CD8-positive, alpha-beta memory T cell (primary cell): ENCODE measurements around the gene PRAME. TPM values are rescaled to one million over a fixed set of nuclear protein-coding genes. Genes with fewer than 3 reads are reported as not detected.
"Not testable (repeated sequence)": the region's sequence is repeated elsewhere in the genome, so short reads cannot be mapped to it uniquely, and the experiment has no call there.

ENCODE experiments used
- CTCF ChIA-PET: fragments of 350-600 bp; sonication (Branson Sonifier 250); formaldehyde crosslinking; loops from one replicate; lab custom pipeline; 2021; ENCODE audit warnings: antibody characterized with exemption; lab: Charles Lee
- POLR2A ChIA-PET: fragments of 350-600 bp; sonication (Branson Sonifier 250); formaldehyde crosslinking; loops from one replicate; lab custom pipeline; 2021; ENCODE audit warnings: antibody characterized with exemption; lab: Charles Lee
- DNase-seq, 5 donors: peaks; one replicate each; pipeline versions ENCODE4 v3.0.0 to v3.0.0-alpha.2; 2020 to 2022; ENCODE audit warnings: mixed read lengths in 1 of 5
- H3K27ac ChIP-seq: one replicate; pipeline ENCODE4 v1.7.0; 2013; ENCODE audit warnings: low read depth, mild to moderate bottlenecking, low read length, moderate library complexity
- H3K27me3 ChIP-seq: 2 replicates; pipeline ENCODE4 v1.7.0; 2013; ENCODE audit warnings: low read length, mild to moderate bottlenecking; ENCODE audit not compliant: insufficient read depth, poor library complexity, severe bottlenecking
- H3K36me3 ChIP-seq: 2 replicates; pipeline ENCODE4 v1.7.0; 2013; ENCODE audit warnings: mild to moderate bottlenecking, low read length, moderate library complexity; ENCODE audit not compliant: insufficient read depth
- H3K4me1 ChIP-seq: 2 replicates; pipeline ENCODE4 v1.7.0; 2013; ENCODE audit warnings: mild to moderate bottlenecking, low read length, moderate library complexity; ENCODE audit not compliant: insufficient read depth
- H3K4me3 ChIP-seq: 2 replicates; pipeline ENCODE4 v1.7.0; 2013; ENCODE audit warnings: mild to moderate bottlenecking, low read length
- H3K9me3 ChIP-seq: 2 replicates; pipeline ENCODE4 v1.7.0; 2013; ENCODE audit warnings: mild to moderate bottlenecking, low read length
- H3K27ac Mint-ChIP-seq, 8 donors: one replicate each; pipeline ENCODE4 v1.8.0; 2020 to 2021; ENCODE audit warnings: mixed read lengths in 8 of 8, mild to moderate bottlenecking in 6 of 8, inconsistent platforms in 3 of 8, moderate library complexity in 3 of 8
- H3K27me3 Mint-ChIP-seq, 2 donors: one replicate each; pipeline ENCODE4 v1.8.0; 2020 to 2021; ENCODE audit warnings: mixed read lengths in 2 of 2, mild to moderate bottlenecking in 1 of 2, moderate library complexity in 1 of 2
- H3K36me3 Mint-ChIP-seq, 3 donors: one replicate each; pipeline ENCODE4 v1.8.0; 2020 to 2021; ENCODE audit warnings: mixed read lengths in 3 of 3, inconsistent platforms in 1 of 3, mild to moderate bottlenecking in 1 of 3
- H3K4me1 Mint-ChIP-seq, 3 donors: one replicate each; pipeline ENCODE4 v1.8.0; 2020 to 2021; ENCODE audit warnings: mixed read lengths in 3 of 3, inconsistent platforms in 1 of 3, mild to moderate bottlenecking in 1 of 3
- H3K4me3 Mint-ChIP-seq, 7 donors: one replicate each; pipeline ENCODE4 v1.8.0; 2020 to 2021; ENCODE audit warnings: mixed read lengths in 7 of 7, mild to moderate bottlenecking in 6 of 7, moderate library complexity in 4 of 7, inconsistent platforms in 2 of 7
- H3K9me3 Mint-ChIP-seq, 5 donors: one replicate each; pipeline ENCODE4 v1.8.0; 2020 to 2022; ENCODE audit warnings: mixed read lengths in 5 of 5, mild to moderate bottlenecking in 3 of 5, moderate library complexity in 2 of 5, inconsistent platforms in 1 of 5
- polyA plus RNA-seq: library from polyadenylated mRNA; unstranded; fragments of 300-500 nt; fragmentation: Illumina TruSeq; gene quantifications from one replicate; pipeline ENCODE4 v1.2.3, GENCODE V29; 2021
- total RNA-seq, 2 experiments: library from RNA; stranded (reverse); gene quantifications; one replicate each; pipeline ENCODE4 v1.2.3, GENCODE V29; 2021

The PRAME gene
- total and polyA plus RNA-seq, 3 experiments from 2014 or later = not detected

DNA sequence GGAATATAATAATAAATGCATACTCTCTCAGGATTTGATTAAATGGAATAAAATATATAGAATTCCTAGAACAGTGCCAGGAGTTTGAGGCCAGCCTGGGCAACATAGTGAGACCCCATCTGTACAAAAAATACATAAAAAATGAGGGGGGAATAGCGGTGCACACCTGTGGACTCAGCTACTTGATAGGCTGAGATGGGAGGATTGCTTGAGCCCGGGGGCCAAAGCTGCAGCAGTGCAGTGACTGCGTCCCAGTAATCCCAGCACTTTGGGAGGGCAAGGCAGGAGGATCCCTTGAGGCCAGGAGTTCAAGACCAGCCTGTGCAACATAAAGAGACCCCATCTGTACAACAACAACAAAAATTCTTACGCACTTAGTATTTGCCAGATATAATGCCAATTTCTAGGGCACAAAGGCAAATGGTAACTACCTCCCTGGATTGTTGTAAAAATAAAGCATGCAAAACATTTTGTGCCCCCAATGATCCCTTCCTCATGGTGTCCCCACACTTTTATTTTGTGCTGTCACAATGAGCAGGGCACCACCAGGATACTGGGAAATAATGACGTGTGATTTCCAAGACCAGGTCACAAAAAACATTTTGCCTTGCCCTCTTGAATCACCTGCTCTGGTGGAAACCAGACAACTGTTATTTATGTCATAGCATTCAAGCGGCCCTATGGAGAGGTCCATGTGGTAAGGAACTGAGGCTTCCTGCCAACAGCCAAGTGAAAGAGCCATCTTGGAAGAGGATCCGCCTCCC lies 20.7 kb downstream of the PRAME start:
- no peaks in the 10 kb centered on the region for H3K9me3 ChIP-seq
- H3K27ac ChIP-seq = no peak overlapping the region
- peaks cover 11 to 26% of the 10 kb centered on the region in 2 donors for H3K27me3 Mint-ChIP-seq
- ChIA-PET CTCF (interaction anchor here (0.7 kb wide), 1 partner anchor 30 kb away, joined by 3 read pairs; the partner anchor contains the start of gene ZNF280B), POLR2A (no interaction called here)
- no peak overlapping the region for H3K27ac Mint-ChIP-seq
- no peaks in the 10 kb centered on the region for H3K36me3 ChIP-seq
- peaks cover 0 to 2% (median 0%) of the 10 kb centered on the region in 3 donors for H3K36me3 Mint-ChIP-seq
- no peak for DNase-seq
- no peaks in the 10 kb centered on the region for H3K4me1 ChIP-seq
- H3K4me1 Mint-ChIP-seq = no peaks in the 10 kb centered on the region
- no peaks in the 10 kb centered on the region for H3K9me3 Mint-ChIP-seq
- no peak overlapping the region for H3K4me3 Mint-ChIP-seq
- H3K27me3 ChIP-seq = no peaks in the 10 kb centered on the region
- no peak overlapping the region for H3K4me3 ChIP-seq

GRCh38 chr22:22536916-22537315 lies 22.1 kb downstream of the PRAME start:
- no peaks in the 10 kb centered on the region for H3K9me3 ChIP-seq
- no peak overlapping the region for H3K27ac ChIP-seq
- peaks cover 7 to 16% of the 10 kb centered on the region in 2 donors for H3K27me3 Mint-ChIP-seq
- no peaks in the 10 kb centered on the region for H3K36me3 ChIP-seq
- no peaks in the 10 kb centered on the region for H3K27me3 ChIP-seq
- no peak overlapping the region for H3K27ac Mint-ChIP-seq
- H3K9me3 Mint-ChIP-seq = no peaks in the 10 kb centered on the region
- DNase-seq = no peak
- ChIA-PET CTCF (no interaction called here), POLR2A (no interaction called here)
- no peak overlapping the region for H3K4me3 Mint-ChIP-seq
- H3K36me3 Mint-ChIP-seq = peaks cover 0 to 3% (median 0%) of the 10 kb centered on the region in 3 donors
- no peaks in the 10 kb centered on the region for H3K4me1 ChIP-seq
- H3K4me3 ChIP-seq = no peak overlapping the region
- H3K4me1 Mint-ChIP-seq = no peaks in the 10 kb centered on the region

GRCh38 chr22:22536515-22536914 lies 22.6 kb downstream of the PRAME start:
- H3K9me3 Mint-ChIP-seq = no peaks in the 10 kb centered on the region
- Histone ChIP-seq H3K4me3 (no peak overlapping the region), H3K36me3 (no peaks in the 10 kb centered on the region), H3K4me1 (no peaks in the 10 kb centered on the region), H3K9me3 (no peaks in the 10 kb centered on the region), H3K27ac (no peak overlapping the region), H3K27me3 (no peaks in the 10 kb centered on the region)
- H3K27ac Mint-ChIP-seq = no peak overlapping the region
- DNase-seq = no peak
- ChIA-PET CTCF (no interaction called here), POLR2A (no interaction called here)
- peaks cover 7 to 14% of the 10 kb centered on the region in 2 donors for H3K27me3 Mint-ChIP-seq
- H3K4me1 Mint-ChIP-seq = no peaks in the 10 kb centered on the region
- H3K36me3 Mint-ChIP-seq = peaks cover 0 to 3% (median 0%) of the 10 kb centered on the region in 3 donors
- no peak overlapping the region for H3K4me3 Mint-ChIP-seq

DNA sequence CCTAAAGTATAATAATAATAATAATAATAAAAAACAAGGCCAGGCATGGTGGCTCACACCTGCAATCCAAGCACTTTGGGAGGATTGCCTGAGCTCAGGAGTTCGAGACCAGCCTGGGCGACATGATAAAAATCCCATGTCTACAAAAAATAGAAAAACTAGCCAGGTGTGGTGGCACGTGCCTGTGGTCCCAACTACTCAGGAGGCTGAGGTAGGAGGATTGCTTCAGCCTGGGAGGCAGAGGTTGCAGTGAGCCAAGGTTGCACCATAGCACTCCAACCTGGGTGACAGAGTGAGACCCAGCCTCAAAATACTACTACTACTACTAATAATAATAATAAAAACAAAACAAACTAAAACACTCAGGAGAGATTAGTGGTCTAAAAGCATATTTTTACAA lies 23.4 kb downstream of the PRAME start:
- DNase-seq = no peak
- H3K4me3 Mint-ChIP-seq = no peak overlapping the region
- no peak overlapping the region for H3K27ac Mint-ChIP-seq
- no peaks in the 10 kb centered on the region for H3K27me3 ChIP-seq
- no peaks in the 10 kb centered on the region for H3K36me3 ChIP-seq
- H3K4me1 ChIP-seq = no peaks in the 10 kb centered on the region
- H3K36me3 Mint-ChIP-seq = peaks cover 0 to 3% (median 0%) of the 10 kb centered on the region in 3 donors
- ChIA-PET CTCF (no interaction called here), POLR2A (no interaction called here)
- H3K4me3 ChIP-seq = no peak overlapping the region
- no peaks in the 10 kb centered on the region for H3K4me1 Mint-ChIP-seq
- H3K9me3 ChIP-seq = no peaks in the 10 kb centered on the region
- no peak overlapping the region for H3K27ac ChIP-seq
- H3K9me3 Mint-ChIP-seq = no peaks in the 10 kb centered on the region
- peaks cover 5 to 11% of the 10 kb centered on the region in 2 donors for H3K27me3 Mint-ChIP-seq

- no peaks in the 10 kb centered on the region for H3K27me3 ChIP-seq
- no peaks in the 10 kb centered on the region for H3K9me3 ChIP-seq
- CTCF ChIA-PET = interaction anchor here (1.6 kb wide), 1 partner anchor 26 kb away, joined by 4 read pairs; the partner anchor contains the start of gene ZNF280B
- H3K4me1 ChIP-seq = no peaks in the 10 kb centered on the region
- H3K4me3 ChIP-seq = no peak overlapping the region
- H3K27ac Mint-ChIP-seq = no peak overlapping the region
- H3K4me3 Mint-ChIP-seq = no peak overlapping the region
- no peaks in the 10 kb centered on the region for H3K4me1 Mint-ChIP-seq
- H3K27ac ChIP-seq = no peak overlapping the region
- H3K36me3 ChIP-seq = no peaks in the 10 kb centered on the region
- no peaks in the 10 kb centered on the region for H3K9me3 Mint-ChIP-seq
- POLR2A ChIA-PET = no interaction called here
- H3K27me3 Mint-ChIP-seq = peaks cover 4 to 5% of the 10 kb centered on the region in 2 donors
- H3K36me3 Mint-ChIP-seq = peaks cover 0 to 3% (median 0%) of the 10 kb centered on the region in 3 donors
- no peak for DNase-seq
These were observed 24.3 kb downstream of the PRAME start for GRCh38 chr22:22534604-22535415.

DNA sequence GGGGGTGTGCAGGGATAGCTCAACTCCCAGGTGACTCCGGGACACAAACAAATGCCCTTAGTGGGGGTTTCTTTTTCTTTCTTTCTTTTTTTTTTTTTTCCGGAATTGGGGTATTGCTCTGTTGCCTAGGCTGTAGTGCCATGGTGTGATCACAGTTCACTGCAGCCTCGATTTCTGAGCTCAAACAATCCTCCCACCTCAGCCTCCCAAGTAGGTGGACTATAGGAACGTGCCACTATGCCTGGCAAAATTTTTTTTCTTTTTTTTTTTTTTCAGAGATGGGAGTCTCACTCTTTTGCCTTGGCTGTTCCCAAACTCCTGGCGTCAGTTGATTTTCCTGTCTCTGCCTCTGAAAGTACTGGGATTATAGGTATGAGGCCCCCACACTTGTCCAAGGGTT lies 25.2 kb downstream of the PRAME start:
- H3K27me3 Mint-ChIP-seq = peaks cover 6 to 11% of the 10 kb centered on the region in 2 donors
- no peak for DNase-seq
- Histone ChIP-seq H3K4me3 (no peak overlapping the region), H3K9me3 (no peaks in the 10 kb centered on the region), H3K27ac (no peak overlapping the region), H3K36me3 (no peaks in the 10 kb centered on the region), H3K4me1 (no peaks in the 10 kb centered on the region), H3K27me3 (no peaks in the 10 kb centered on the region)
- ChIA-PET CTCF (interaction anchor here (0.7 to 1.6 kb wide), 2 partner anchors 25 to 1397 kb away, joined by 3 to 4 read pairs; partner anchors contain the start of gene ZNF280B), POLR2A (no interaction called here)
- no peak overlapping the region for H3K27ac Mint-ChIP-seq
- H3K9me3 Mint-ChIP-seq = no peaks in the 10 kb centered on the region
- H3K4me3 Mint-ChIP-seq = no peak overlapping the region
- H3K36me3 Mint-ChIP-seq = peaks cover 0 to 3% (median 0%) of the 10 kb centered on the region in 3 donors
- no peaks in the 10 kb centered on the region for H3K4me1 Mint-ChIP-seq

DNA sequence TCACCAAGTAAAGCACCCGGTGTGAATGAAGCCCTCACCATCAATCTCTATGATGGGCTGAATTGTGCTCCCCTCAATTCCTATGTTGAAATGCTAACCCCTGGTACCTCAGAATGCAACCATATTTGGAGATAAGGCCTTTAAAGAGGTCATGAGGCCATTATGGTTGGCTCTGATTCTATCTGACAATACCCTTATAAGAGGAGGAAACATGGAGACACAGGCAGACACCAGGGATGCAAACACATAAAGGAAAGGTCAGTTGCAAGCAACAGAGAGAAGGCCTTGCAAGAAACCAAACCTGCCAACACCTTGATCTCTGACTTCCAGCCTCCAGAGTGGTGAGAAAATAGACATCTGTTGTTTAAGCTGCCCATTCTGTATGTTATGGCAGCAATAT lies 25.6 kb downstream of the PRAME start:
- Histone ChIP-seq H3K9me3 (no peaks in the 10 kb centered on the region), H3K36me3 (no peaks in the 10 kb centered on the region), H3K27me3 (no peaks in the 10 kb centered on the region), H3K27ac (no peak overlapping the region), H3K4me1 (no peaks in the 10 kb centered on the region), H3K4me3 (no peak overlapping the region)
- Mint-ChIP-seq H3K4me1 (no peaks in the 10 kb centered on the region), H3K27me3 (peaks cover 9 to 11% of the 10 kb centered on the region in 2 donors), H3K36me3 (peaks cover 0 to 3% (median 0%) of the 10 kb centered on the region in 3 donors), H3K27ac (no peak overlapping the region), H3K4me3 (no peak overlapping the region), H3K9me3 (no peaks in the 10 kb centered on the region)
- ChIA-PET CTCF (no interaction called here), POLR2A (no interaction called here)
- no peak for DNase-seq

GRCh38 chr22:22532547-22533071 lies 26.5 kb downstream of the PRAME start:
- H3K4me1 Mint-ChIP-seq, H3K36me3 ChIP-seq, H3K4me3 Mint-ChIP-seq, H3K27ac ChIP-seq, H3K27me3 ChIP-seq, H3K27ac Mint-ChIP-seq, H3K9me3 Mint-ChIP-seq, POLR2A ChIA-PET, DNase-seq, H3K4me1 ChIP-seq, H3K4me3 ChIP-seq, H3K36me3 Mint-ChIP-seq, H3K9me3 ChIP-seq: not testable (repeated sequence)
- H3K27me3 Mint-ChIP-seq = peaks cover 12 to 17% of the 10 kb centered on the region in 2 donors
- CTCF ChIA-PET = interaction anchor here (1.0 kb wide), 1 partner anchor 24 kb away, joined by 3 read pairs; the partner anchor contains the start of gene ZNF280B
